OCI-LY3 (cell line): Measurements from ENCODE around the gene TAOK2.
A peak's percentile ranks its signal among the peaks of the same experiment; 100 is the strongest.

Experiments used
- H2AFZ ChIP-seq: fragments of 200-600, 300-600 bp; shearing (Covaris generic); 2 replicates; pipeline ENCODE4 v1.6.0; 2014; ENCODE audit warnings: antibody characterized with exemption, low read depth, low read length
- H3K27ac ChIP-seq: fragments of 200-600, 300-600 bp; sonication (generic); 2 replicates; pipeline ENCODE4 v1.5.1; 2014; ENCODE audit warnings: mild to moderate bottlenecking, low read length, moderate library complexity, mixed read lengths
- H3K27me3 ChIP-seq: fragments of 200-600, 300-600 bp; sonication (generic); 2 replicates; pipeline ENCODE4 v1.6.1; 2014; ENCODE audit warnings: low read depth, low read length, mixed read lengths
- H3K36me3 ChIP-seq: fragments of 200-600, 300-600 bp; sonication (generic); replicated peaks from 2 replicates; pipeline ENCODE3; 2014; ENCODE audit warnings: low read depth, low read length, mixed read lengths
- H3K4me1 ChIP-seq: fragments of 300-600, 200-600 bp; sonication (generic); 2 replicates; pipeline ENCODE4 v1.6.1; 2014; ENCODE audit warnings: low read length, mixed read lengths
- H3K4me2 ChIP-seq: fragments of 200-600, 300-600 bp; sonication (generic); 2 replicates; pipeline ENCODE4 v1.6.1; 2014; ENCODE audit warnings: low read length, mixed read lengths
- H3K4me3 ChIP-seq: fragments of 300-600, 200-600 bp; sonication (generic); 2 replicates; pipeline ENCODE4 v1.5.1; 2014; ENCODE audit warnings: antibody characterized with exemption, mild to moderate bottlenecking, low read length, moderate library complexity
- H3K79me2 ChIP-seq: fragments of 300-600, 200-600 bp; shearing (Covaris generic); 2 replicates; pipeline ENCODE4 v1.6.1; 2014; ENCODE audit warnings: mild to moderate bottlenecking, low read length, mixed read lengths
- H3K9ac ChIP-seq: fragments of 300-600, 200-600 bp; shearing (Covaris generic); 2 replicates; pipeline ENCODE4 v1.6.0; 2014; ENCODE audit warnings: mild to moderate bottlenecking, low read length, moderate library complexity
- H3K9me3 ChIP-seq: fragments of 200-600, 300-600 bp; shearing (Covaris generic); 2 replicates; pipeline ENCODE4 v1.6.1; 2014; ENCODE audit warnings: low read length, mixed read lengths; ENCODE audit not compliant: insufficient read depth
- H4K20me1 ChIP-seq: fragments of 200-600, 300-600 bp; sonication (generic); 2 replicates; pipeline ENCODE4 v1.6.1; 2016; ENCODE audit warnings: low read length, mixed read lengths; ENCODE audit not compliant: insufficient read depth
- EZH2phosphoT487 ChIP-seq: fragments of 200-600 bp; shearing (Covaris generic); IDR thresholded peaks from 2 replicates; pipeline ENCODE4 v1.6.1; 2018; ENCODE audit warnings: antibody characterized with exemption, mixed run types, low read depth
- TF ChIP-seq, protein P1 (sequence below): fragments of 200-600, 300-600 bp; sonication (generic); IDR thresholded peaks from 2 replicates; pipeline ENCODE4 v1.5.1; 2014; ENCODE audit warnings: antibody characterized with exemption, low read length, low read depth

Gene TAOK2

GRCh38 chr16:30003670-30004423, 30.2 kb downstream of the TAOK2 start:
- peaks cover 3% of the 10 kb centered on the region for H3K36me3 ChIP-seq
- H3K27ac ChIP-seq, result no peak overlapping the region
- H2AFZ ChIP-seq, result no peak overlapping the region
- H3K79me2 ChIP-seq, result no peaks in the 10 kb centered on the region
- TF ChIP-seq, protein P1, sequence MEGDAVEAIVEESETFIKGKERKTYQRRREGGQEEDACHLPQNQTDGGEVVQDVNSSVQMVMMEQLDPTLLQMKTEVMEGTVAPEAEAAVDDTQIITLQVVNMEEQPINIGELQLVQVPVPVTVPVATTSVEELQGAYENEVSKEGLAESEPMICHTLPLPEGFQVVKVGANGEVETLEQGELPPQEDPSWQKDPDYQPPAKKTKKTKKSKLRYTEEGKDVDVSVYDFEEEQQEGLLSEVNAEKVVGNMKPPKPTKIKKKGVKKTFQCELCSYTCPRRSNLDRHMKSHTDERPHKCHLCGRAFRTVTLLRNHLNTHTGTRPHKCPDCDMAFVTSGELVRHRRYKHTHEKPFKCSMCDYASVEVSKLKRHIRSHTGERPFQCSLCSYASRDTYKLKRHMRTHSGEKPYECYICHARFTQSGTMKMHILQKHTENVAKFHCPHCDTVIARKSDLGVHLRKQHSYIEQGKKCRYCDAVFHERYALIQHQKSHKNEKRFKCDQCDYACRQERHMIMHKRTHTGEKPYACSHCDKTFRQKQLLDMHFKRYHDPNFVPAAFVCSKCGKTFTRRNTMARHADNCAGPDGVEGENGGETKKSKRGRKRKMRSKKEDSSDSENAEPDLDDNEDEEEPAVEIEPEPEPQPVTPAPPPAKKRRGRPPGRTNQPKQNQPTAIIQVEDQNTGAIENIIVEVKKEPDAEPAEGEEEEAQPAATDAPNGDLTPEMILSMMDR, result no peak
- TF ChIP-seq EZH2phosphoT487, result no peak
- H3K4me3 ChIP-seq, result no peak overlapping the region
- no peak overlapping the region for H3K9ac ChIP-seq
- no peaks in the 10 kb centered on the region for H4K20me1 ChIP-seq
- no peaks in the 10 kb centered on the region for H3K9me3 ChIP-seq
- peaks cover 4% of the 10 kb centered on the region; the same call in 1 of the 2 replicates for H3K4me1 ChIP-seq
- no peaks in the 10 kb centered on the region for H3K27me3 ChIP-seq
- H3K4me2 ChIP-seq, result no peak overlapping the region

- Histone ChIP-seq H3K4me1 (peaks cover 4% of the 10 kb centered on the region; the same call in 1 of the 2 replicates), H3K4me3 (no peak overlapping the region), H3K36me3 (peaks cover 3% of the 10 kb centered on the region), H3K27ac (no peak overlapping the region), H3K79me2 (no peaks in the 10 kb centered on the region), H3K4me2 (no peak overlapping the region), H3K9me3 (no peaks in the 10 kb centered on the region), H4K20me1 (no peaks in the 10 kb centered on the region), H2AFZ (no peak overlapping the region), H3K9ac (no peak overlapping the region), H3K27me3 (no peaks in the 10 kb centered on the region)
- TF ChIP-seq EZH2phosphoT487, result no peak
- TF ChIP-seq, protein P1, result no peak
Measured at GRCh38 chr16:30004424-30004776, 30.7 kb downstream of the TAOK2 start.

GRCh38 chr16:30004811-30005242, 31.2 kb downstream of the TAOK2 start:
- Histone ChIP-seq H3K27me3 (no peaks in the 10 kb centered on the region), H3K9me3 (no peaks in the 10 kb centered on the region), H3K4me3 (no peak overlapping the region), H3K4me2 (no peak overlapping the region), H4K20me1 (no peaks in the 10 kb centered on the region), H3K79me2 (no peaks in the 10 kb centered on the region), H2AFZ (no peak overlapping the region), H3K9ac (no peak overlapping the region), H3K4me1 (peaks cover 4% of the 10 kb centered on the region; the same call in 1 of the 2 replicates), H3K27ac (no peak overlapping the region), H3K36me3 (peaks cover 3% of the 10 kb centered on the region)
- TF ChIP-seq, protein P1, result no peak
- TF ChIP-seq EZH2phosphoT487, result no peak

GRCh38 chr16:30005341-30006094, 31.9 kb downstream of the TAOK2 start:
- H2AFZ ChIP-seq, result no peak overlapping the region
- no peaks in the 10 kb centered on the region for H3K9me3 ChIP-seq
- H4K20me1 ChIP-seq, result no peaks in the 10 kb centered on the region
- no peak for TF ChIP-seq EZH2phosphoT487
- TF ChIP-seq, protein P1, result peak; percentile 79
- H3K4me3 ChIP-seq, result no peak overlapping the region
- no peak overlapping the region for H3K4me2 ChIP-seq
- no peaks in the 10 kb centered on the region for H3K27me3 ChIP-seq
- peaks cover 4% of the 10 kb centered on the region; the same call in 1 of the 2 replicates for H3K4me1 ChIP-seq
- H3K79me2 ChIP-seq, result no peaks in the 10 kb centered on the region
- H3K9ac ChIP-seq, result no peak overlapping the region
- no peak overlapping the region for H3K27ac ChIP-seq
- H3K36me3 ChIP-seq, result peaks cover 3% of the 10 kb centered on the region
